Neural cell (in vitro differentiated cells): Measurements from ENCODE around the gene TYK2. TPM values are rescaled to one million over a fixed set of nuclear protein-coding genes. Genes with fewer than 3 reads are reported as not detected.

ENCODE experiments used
- H2AFZ ChIP-seq: fragments of 200-600, 300-800 bp; sonication (generic), shearing (Covaris generic); 2 replicates; pipeline ENCODE4 v1.6.0; 2014; ENCODE audit warnings: low read depth, mild to moderate bottlenecking, antibody characterized with exemption, low read length, moderate library complexity
- H3F3A ChIP-seq: fragments of 200-600 bp; shearing (Covaris generic); 2 replicates; pipeline ENCODE4 v1.6.1; 2016; ENCODE audit warnings: mild to moderate bottlenecking, moderate library complexity, mixed read lengths, antibody characterized with exemption, low read length; ENCODE audit not compliant: insufficient read depth, poor library complexity, severe bottlenecking
- H3K27ac ChIP-seq: fragments of 200-600, 300-800 bp; sonication (generic), shearing (Covaris generic); 2 replicates; pipeline ENCODE4 v1.5.1; 2014; ENCODE audit warnings: mild to moderate bottlenecking, low read length, moderate library complexity
- H3K27me3 ChIP-seq: fragments of 300-800, 200-600 bp; sonication (generic), shearing (Covaris generic); 2 replicates; pipeline ENCODE4 v1.6.0; 2014; ENCODE audit warnings: mild to moderate bottlenecking, low read depth, low read length, moderate library complexity; ENCODE audit not compliant: insufficient read depth
- H3K36me3 ChIP-seq: fragments of 300-800, 200-600 bp; sonication (generic), shearing (Covaris generic); 2 replicates; pipeline ENCODE4 v1.5.1; 2014; ENCODE audit warnings: mild to moderate bottlenecking, antibody characterized with exemption, low read length, moderate library complexity; ENCODE audit not compliant: insufficient read depth
- H3K4me2 ChIP-seq: fragments of 300-800, 200-600 bp; sonication (generic), shearing (Covaris generic); 2 replicates; pipeline ENCODE4 v1.6.0; 2014; ENCODE audit warnings: mild to moderate bottlenecking, low read length
- H3K4me3 ChIP-seq: fragments of 300-800, 200-600 bp; sonication (generic), shearing (Covaris generic); 2 replicates; pipeline ENCODE4 v1.5.1; 2014; ENCODE audit warnings: mild to moderate bottlenecking, low read length, moderate library complexity
- H3K79me2 ChIP-seq: fragments of 200-600 bp; shearing (Covaris generic); replicated peaks from 2 replicates; pipeline ENCODE4 v1.6.0; 2014; ENCODE audit warnings: mild to moderate bottlenecking, low read length, moderate library complexity; ENCODE audit not compliant: insufficient read depth
- H3K9ac ChIP-seq: fragments of 300-800, 200-600 bp; sonication (generic), shearing (Covaris generic); 2 replicates; pipeline ENCODE4 v1.6.1; 2016; ENCODE audit warnings: mild to moderate bottlenecking, low read length, mixed read lengths
- H3K9me2 ChIP-seq: fragments of 200-600 bp; shearing (Covaris generic); 2 replicates; pipeline ENCODE4 v1.6.1; 2016; ENCODE audit warnings: mild to moderate bottlenecking, low read length, mixed read lengths; ENCODE audit not compliant: insufficient read depth
- H3K9me3 ChIP-seq: fragments of 200-600, 300-800 bp; sonication (generic), shearing (Covaris generic); 2 replicates; pipeline ENCODE4 v1.6.1; 2016; ENCODE audit warnings: mild to moderate bottlenecking, mixed run types, low read length, moderate library complexity, mixed read lengths
- H4K20me1 ChIP-seq: fragments of 200-600 bp; shearing (Covaris generic); 2 replicates; pipeline ENCODE4 v1.6.1; 2016; ENCODE audit warnings: mild to moderate bottlenecking, mixed run types; ENCODE audit not compliant: insufficient read depth
- EP300 ChIP-seq: fragments of 450-650 bp; conservative IDR thresholded peaks from 2 replicates; pipeline ENCODE4 v1.6.1; 2014; ENCODE audit warnings: antibody characterized with exemption, mild to moderate bottlenecking, moderate library complexity; ENCODE audit not compliant: poor library complexity, severe bottlenecking
- EZH2 ChIP-seq: fragments of 200-600, 300-800 bp; shearing (Covaris generic), sonication (generic); IDR thresholded peaks from 2 replicates; pipeline ENCODE4 v1.6.1; 2014; ENCODE audit warnings: antibody characterized with exemption, low read length, borderline replicate concordance, mild to moderate bottlenecking; ENCODE audit not compliant: insufficient read depth, poor library complexity, severe bottlenecking
- MXI1 ChIP-seq: fragments of 450-650 bp; conservative IDR thresholded peaks from 2 replicates; pipeline ENCODE4 v1.6.1; 2014; ENCODE audit warnings: antibody characterized with exemption, mild to moderate bottlenecking; ENCODE audit not compliant: poor library complexity, severe bottlenecking
- POLR2AphosphoS5 ChIP-seq: IDR thresholded peaks from 2 replicates; pipeline ENCODE4 v1.6.1; 2012
- RAD21 ChIP-seq: fragments of 450-650 bp; conservative IDR thresholded peaks from 2 replicates; pipeline ENCODE4 v1.6.1; 2014; ENCODE audit warnings: antibody characterized with exemption, mild to moderate bottlenecking, moderate library complexity
- SMC3 ChIP-seq: fragments of 450-650 bp; conservative IDR thresholded peaks from 2 replicates; pipeline ENCODE4 v1.6.1; 2014; ENCODE audit warnings: antibody characterized with exemption, mild to moderate bottlenecking, moderate library complexity; ENCODE audit not compliant: poor library complexity
- TAF1 ChIP-seq: IDR thresholded peaks from 2 replicates; pipeline ENCODE4 v1.6.1; 2012; ENCODE audit warnings: low read depth
- polyA plus RNA-seq: library from polyadenylated mRNA; depleted of rRNA; stranded (reverse); fragments of >200 nt; gene quantifications from 2 replicates; pipeline ENCODE4 v1.2.3, GENCODE V29; 2014
- TF ChIP-seq, protein P1 (sequence below): fragments of 450-650 bp; IDR thresholded peaks from 2 replicates; pipeline ENCODE4 v1.5.1; 2014; ENCODE audit warnings: antibody characterized with exemption, mild to moderate bottlenecking, moderate library complexity; ENCODE audit not compliant: poor library complexity, severe bottlenecking
- TF ChIP-seq, protein P2 (sequence below): IDR thresholded peaks from 2 replicates; pipeline ENCODE4 v1.6.1; 2012; ENCODE audit warnings: borderline replicate concordance

Gene TYK2
- polyA plus RNA-seq, 1 donor from 2014 or later, result 95.8 TPM

- no peak overlapping the region for H3K27ac ChIP-seq
- no peak overlapping the region for H3K9ac ChIP-seq
- no peaks in the 10 kb centered on the region for H3K79me2 ChIP-seq
- H2AFZ ChIP-seq, result no peak overlapping the region
- no peak overlapping the region for H3K4me3 ChIP-seq
- no peaks in the 10 kb centered on the region for H3K36me3 ChIP-seq
- no peak for TF ChIP-seq POLR2AphosphoS5
- TF ChIP-seq EP300, result no peak
- TF ChIP-seq SMC3, result no peak
- TF ChIP-seq, protein P1, sequence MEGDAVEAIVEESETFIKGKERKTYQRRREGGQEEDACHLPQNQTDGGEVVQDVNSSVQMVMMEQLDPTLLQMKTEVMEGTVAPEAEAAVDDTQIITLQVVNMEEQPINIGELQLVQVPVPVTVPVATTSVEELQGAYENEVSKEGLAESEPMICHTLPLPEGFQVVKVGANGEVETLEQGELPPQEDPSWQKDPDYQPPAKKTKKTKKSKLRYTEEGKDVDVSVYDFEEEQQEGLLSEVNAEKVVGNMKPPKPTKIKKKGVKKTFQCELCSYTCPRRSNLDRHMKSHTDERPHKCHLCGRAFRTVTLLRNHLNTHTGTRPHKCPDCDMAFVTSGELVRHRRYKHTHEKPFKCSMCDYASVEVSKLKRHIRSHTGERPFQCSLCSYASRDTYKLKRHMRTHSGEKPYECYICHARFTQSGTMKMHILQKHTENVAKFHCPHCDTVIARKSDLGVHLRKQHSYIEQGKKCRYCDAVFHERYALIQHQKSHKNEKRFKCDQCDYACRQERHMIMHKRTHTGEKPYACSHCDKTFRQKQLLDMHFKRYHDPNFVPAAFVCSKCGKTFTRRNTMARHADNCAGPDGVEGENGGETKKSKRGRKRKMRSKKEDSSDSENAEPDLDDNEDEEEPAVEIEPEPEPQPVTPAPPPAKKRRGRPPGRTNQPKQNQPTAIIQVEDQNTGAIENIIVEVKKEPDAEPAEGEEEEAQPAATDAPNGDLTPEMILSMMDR, result no peak
- TF ChIP-seq, protein P2, sequence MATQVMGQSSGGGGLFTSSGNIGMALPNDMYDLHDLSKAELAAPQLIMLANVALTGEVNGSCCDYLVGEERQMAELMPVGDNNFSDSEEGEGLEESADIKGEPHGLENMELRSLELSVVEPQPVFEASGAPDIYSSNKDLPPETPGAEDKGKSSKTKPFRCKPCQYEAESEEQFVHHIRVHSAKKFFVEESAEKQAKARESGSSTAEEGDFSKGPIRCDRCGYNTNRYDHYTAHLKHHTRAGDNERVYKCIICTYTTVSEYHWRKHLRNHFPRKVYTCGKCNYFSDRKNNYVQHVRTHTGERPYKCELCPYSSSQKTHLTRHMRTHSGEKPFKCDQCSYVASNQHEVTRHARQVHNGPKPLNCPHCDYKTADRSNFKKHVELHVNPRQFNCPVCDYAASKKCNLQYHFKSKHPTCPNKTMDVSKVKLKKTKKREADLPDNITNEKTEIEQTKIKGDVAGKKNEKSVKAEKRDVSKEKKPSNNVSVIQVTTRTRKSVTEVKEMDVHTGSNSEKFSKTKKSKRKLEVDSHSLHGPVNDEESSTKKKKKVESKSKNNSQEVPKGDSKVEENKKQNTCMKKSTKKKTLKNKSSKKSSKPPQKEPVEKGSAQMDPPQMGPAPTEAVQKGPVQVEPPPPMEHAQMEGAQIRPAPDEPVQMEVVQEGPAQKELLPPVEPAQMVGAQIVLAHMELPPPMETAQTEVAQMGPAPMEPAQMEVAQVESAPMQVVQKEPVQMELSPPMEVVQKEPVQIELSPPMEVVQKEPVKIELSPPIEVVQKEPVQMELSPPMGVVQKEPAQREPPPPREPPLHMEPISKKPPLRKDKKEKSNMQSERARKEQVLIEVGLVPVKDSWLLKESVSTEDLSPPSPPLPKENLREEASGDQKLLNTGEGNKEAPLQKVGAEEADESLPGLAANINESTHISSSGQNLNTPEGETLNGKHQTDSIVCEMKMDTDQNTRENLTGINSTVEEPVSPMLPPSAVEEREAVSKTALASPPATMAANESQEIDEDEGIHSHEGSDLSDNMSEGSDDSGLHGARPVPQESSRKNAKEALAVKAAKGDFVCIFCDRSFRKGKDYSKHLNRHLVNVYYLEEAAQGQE, result no peak
- no peak for TF ChIP-seq EZH2
- no peak for TF ChIP-seq MXI1
- no peaks in the 10 kb centered on the region for H3K9me3 ChIP-seq
- no peaks in the 10 kb centered on the region for H3K27me3 ChIP-seq
- no peaks in the 10 kb centered on the region for H4K20me1 ChIP-seq
- no peak overlapping the region for H3K4me2 ChIP-seq
- H3F3A ChIP-seq, result no peaks in the 10 kb centered on the region
- H3K9me2 ChIP-seq, result no peaks in the 10 kb centered on the region
Observed at GRCh38 chr19:10365518-10365917, 14.9 kb downstream of the TYK2 start.

GRCh38 chr19:10364644-10365043 is 15.7 kb downstream of the TYK2 start:
- Histone ChIP-seq H3K4me2 (no peak overlapping the region), H3K4me3 (no peak overlapping the region), H3K27me3 (no peaks in the 10 kb centered on the region), H3F3A (no peaks in the 10 kb centered on the region), H3K36me3 (no peaks in the 10 kb centered on the region), H3K9me3 (no peaks in the 10 kb centered on the region), H3K9me2 (no peaks in the 10 kb centered on the region), H3K9ac (no peak overlapping the region), H4K20me1 (no peaks in the 10 kb centered on the region), H2AFZ (no peak overlapping the region), H3K79me2 (no peaks in the 10 kb centered on the region), H3K27ac (no peak overlapping the region)
- TF ChIP-seq SMC3, result no peak
- TF ChIP-seq, protein P1, result no peak
- TF ChIP-seq, protein P2, result no peak
- TF ChIP-seq TAF1, result no peak
- no peak for TF ChIP-seq EZH2
- TF ChIP-seq EP300, result no peak
- no peak for TF ChIP-seq RAD21
- no peak for TF ChIP-seq POLR2AphosphoS5
- TF ChIP-seq MXI1, result no peak
